ENCODE data around the gene ZNF526. TPM values are rescaled to one million over a fixed set of nuclear protein-coding genes. Genes with fewer than 3 reads are reported as not detected.
A peak's percentile ranks its signal among the peaks of the same experiment; 100 is the strongest.

ZNF526 gene
- total and polyA plus RNA-seq, 9 of the 15 experiments (the other 6 are each of a cell fraction or from before 2014, with no cell fraction given) = 1.3 to 17.9 (median 6.2) TPM

DNA sequence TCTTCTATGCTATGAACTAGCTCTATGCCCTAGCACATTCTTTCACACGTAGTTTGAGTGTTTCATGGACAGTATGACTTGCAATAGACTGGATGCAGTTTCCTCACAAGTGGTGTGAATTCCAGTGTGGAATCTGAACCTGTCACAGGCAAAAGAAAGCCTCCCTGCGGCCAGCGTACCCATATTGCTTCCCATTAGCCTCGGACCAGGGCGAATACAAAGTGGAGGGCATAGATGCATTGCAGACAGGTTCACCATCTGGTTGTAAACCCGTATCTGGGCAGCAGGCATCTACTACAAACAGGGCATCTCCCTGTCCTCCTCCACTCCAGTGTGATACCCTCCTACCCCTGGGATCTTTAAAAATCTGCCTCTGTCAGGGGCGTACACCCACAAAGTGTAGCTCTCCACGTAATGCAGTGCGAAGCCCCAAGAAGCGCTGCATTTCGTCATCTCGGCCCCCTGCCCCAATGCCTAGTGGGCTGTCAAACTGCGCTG lies 47.6 kb downstream of the ZNF526 start (continued):
- TF ChIP-seq, protein P1, sequence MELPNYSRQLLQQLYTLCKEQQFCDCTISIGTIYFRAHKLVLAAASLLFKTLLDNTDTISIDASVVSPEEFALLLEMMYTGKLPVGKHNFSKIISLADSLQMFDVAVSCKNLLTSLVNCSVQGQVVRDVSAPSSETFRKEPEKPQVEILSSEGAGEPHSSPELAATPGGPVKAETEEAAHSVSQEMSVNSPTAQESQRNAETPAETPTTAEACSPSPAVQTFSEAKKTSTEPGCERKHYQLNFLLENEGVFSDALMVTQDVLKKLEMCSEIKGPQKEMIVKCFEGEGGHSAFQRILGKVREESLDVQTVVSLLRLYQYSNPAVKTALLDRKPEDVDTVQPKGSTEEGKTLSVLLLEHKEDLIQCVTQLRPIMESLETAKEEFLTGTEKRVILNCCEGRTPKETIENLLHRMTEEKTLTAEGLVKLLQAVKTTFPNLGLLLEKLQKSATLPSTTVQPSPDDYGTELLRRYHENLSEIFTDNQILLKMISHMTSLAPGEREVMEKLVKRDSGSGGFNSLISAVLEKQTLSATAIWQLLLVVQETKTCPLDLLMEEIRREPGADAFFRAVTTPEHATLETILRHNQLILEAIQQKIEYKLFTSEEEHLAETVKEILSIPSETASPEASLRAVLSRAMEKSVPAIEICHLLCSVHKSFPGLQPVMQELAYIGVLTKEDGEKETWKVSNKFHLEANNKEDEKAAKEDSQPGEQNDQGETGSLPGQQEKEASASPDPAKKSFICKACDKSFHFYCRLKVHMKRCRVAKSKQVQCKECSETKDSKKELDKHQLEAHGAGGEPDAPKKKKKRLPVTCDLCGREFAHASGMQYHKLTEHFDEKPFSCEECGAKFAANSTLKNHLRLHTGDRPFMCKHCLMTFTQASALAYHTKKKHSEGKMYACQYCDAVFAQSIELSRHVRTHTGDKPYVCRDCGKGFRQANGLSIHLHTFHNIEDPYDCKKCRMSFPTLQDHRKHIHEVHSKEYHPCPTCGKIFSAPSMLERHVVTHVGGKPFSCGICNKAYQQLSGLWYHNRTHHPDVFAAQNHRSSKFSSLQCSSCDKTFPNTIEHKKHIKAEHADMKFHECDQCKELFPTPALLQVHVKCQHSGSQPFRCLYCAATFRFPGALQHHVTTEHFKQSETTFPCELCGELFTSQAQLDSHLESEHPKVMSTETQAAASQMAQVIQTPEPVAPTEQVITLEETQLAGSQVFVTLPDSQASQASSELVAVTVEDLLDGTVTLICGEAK (IDR thresholded peaks at IDR 0.05) = 0 out of 2 replicates have a peak, but pooled peaks have one; percentile 29
- TF ChIP-seq, protein P1 (CRISPR knock-in tag; IDR thresholded peaks at IDR 0.05) = no peak
- TF ChIP-seq TCF3 (CRISPR knock-in tag; IDR thresholded peaks at IDR 0.05) = no peak
- no peak for TF ChIP-seq NCOA2 (IDR thresholded peaks at IDR 0.05; ENCODE audit: partially characterized antibody in 2 of 2)
- TF ChIP-seq GATAD2A (IDR thresholded peaks at IDR 0.05) = 0 out of 2 replicates have a peak, but pooled peaks have one; percentile 50
- peak; percentile 86; the same call in 1 of the 2 replicates for TF ChIP-seq ZC3H4 (CRISPR knock-in tag; IDR thresholded peaks at IDR 0.05; ENCODE audit: borderline replicate concordance)
- TF ChIP-seq BMI1 (IDR thresholded peaks at IDR 0.05; ENCODE audit: low read length) = no peak
- TF ChIP-seq, protein P2, sequence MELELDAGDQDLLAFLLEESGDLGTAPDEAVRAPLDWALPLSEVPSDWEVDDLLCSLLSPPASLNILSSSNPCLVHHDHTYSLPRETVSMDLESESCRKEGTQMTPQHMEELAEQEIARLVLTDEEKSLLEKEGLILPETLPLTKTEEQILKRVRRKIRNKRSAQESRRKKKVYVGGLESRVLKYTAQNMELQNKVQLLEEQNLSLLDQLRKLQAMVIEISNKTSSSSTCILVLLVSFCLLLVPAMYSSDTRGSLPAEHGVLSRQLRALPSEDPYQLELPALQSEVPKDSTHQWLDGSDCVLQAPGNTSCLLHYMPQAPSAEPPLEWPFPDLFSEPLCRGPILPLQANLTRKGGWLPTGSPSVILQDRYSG (tag; conservative IDR thresholded peaks at IDR 0.05; ENCODE audit: low read depth) = 0 out of 2 replicates have a peak, but pooled peaks have one; percentile 43
- TF ChIP-seq, protein P3, sequence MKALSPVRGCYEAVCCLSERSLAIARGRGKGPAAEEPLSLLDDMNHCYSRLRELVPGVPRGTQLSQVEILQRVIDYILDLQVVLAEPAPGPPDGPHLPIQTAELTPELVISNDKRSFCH (CRISPR knock-in tag; IDR thresholded peaks at IDR 0.05) = no peak
- TF ChIP-seq, protein P3 (tag; IDR thresholded peaks at IDR 0.05) = peak; percentile 38; the same call in 1 of the 2 replicates
- TF ChIP-seq RAD21 (CRISPR knock-in tag; conservative IDR thresholded peaks at IDR 0.05 in 1 of 2, IDR thresholded peaks at IDR 0.05 in 1 of 2) = no peak
- TF ChIP-seq, protein P4, sequence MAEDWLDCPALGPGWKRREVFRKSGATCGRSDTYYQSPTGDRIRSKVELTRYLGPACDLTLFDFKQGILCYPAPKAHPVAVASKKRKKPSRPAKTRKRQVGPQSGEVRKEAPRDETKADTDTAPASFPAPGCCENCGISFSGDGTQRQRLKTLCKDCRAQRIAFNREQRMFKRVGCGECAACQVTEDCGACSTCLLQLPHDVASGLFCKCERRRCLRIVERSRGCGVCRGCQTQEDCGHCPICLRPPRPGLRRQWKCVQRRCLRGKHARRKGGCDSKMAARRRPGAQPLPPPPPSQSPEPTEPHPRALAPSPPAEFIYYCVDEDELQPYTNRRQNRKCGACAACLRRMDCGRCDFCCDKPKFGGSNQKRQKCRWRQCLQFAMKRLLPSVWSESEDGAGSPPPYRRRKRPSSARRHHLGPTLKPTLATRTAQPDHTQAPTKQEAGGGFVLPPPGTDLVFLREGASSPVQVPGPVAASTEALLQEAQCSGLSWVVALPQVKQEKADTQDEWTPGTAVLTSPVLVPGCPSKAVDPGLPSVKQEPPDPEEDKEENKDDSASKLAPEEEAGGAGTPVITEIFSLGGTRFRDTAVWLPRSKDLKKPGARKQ (CRISPR knock-in tag; IDR thresholded peaks at IDR 0.05) = no peak
- no peak for TF ChIP-seq POLR3A (IDR thresholded peaks at IDR 0.05; ENCODE audit: borderline replicate concordance, extremely low read depth, insufficient read depth, insufficient read length)
- TF ChIP-seq ZFP30 (CRISPR knock-in tag; IDR thresholded peaks at IDR 0.05; ENCODE audit: borderline replicate concordance) = no peak
- no peak for TF ChIP-seq RB1 (IDR thresholded peaks at IDR 0.05; ENCODE audit: low read depth)

All from K562 (cell line).